Stomach (tissue), 9 donors: ENCODE data around the gene LSM11. TPM values are rescaled to one million over a fixed set of nuclear protein-coding genes. Genes with fewer than 3 reads are reported as not detected.

Experiments used
- DNase-seq, 2 donors: peaks; one replicate each; pipeline versions ENCODE4 v3.0.0 to v3.0.0-alpha.2; 2013 to 2019
- H3K27ac ChIP-seq, 5 donors: fragments of 200-600 bp in 4 of 5; sonication (generic) in 4 of 5; one replicate each; pipeline ENCODE4 v1.5.1; 2013 to 2019; ENCODE audit warnings: mild to moderate bottlenecking in 1 of 5, moderate library complexity in 1 of 5
- H3K27me3 ChIP-seq, 3 donors: fragments of 200-600 bp; sonication (generic); one replicate each; pipeline ENCODE4 v1.5.1; 2017 to 2019; ENCODE audit warnings: mixed run types in 1 of 3
- H3K36me3 ChIP-seq, 4 donors: fragments of 200-600 bp; sonication (generic); 1 replicate in 3 of 4; 2 replicates in 1 of 4; pipeline ENCODE4 v1.5.1; 2016 to 2019
- H3K4me1 ChIP-seq, 4 donors: fragments of 200-600 bp; sonication (generic); one replicate each; pipeline ENCODE4 v1.5.1; 2016 to 2019
- H3K4me3 ChIP-seq, 4 donors: fragments of 200-600 bp; sonication (generic) in 3 of 4; one replicate each; pipeline ENCODE4 v1.5.1; 2016 to 2019; ENCODE audit warnings: mild to moderate bottlenecking in 1 of 4
- H3K9me3 ChIP-seq, 4 donors: fragments of 200-600 bp; sonication (generic); one replicate each; pipeline ENCODE4 v1.5.1; 2016 to 2019
- EP300 ChIP-seq: sonication (generic); formaldehyde crosslinking; IDR thresholded peaks from one replicate; pipeline ENCODE4 v1.6.1; 2017; ENCODE audit warnings: antibody characterized with exemption
- POLR2A ChIP-seq, 4 donors: fragments of 450-650 bp; IDR thresholded peaks; one replicate each; pipeline ENCODE4 v1.6.1; 2016; ENCODE audit warnings: antibody characterized with exemption in 4 of 4, control low read depth in 2 of 4, mild to moderate bottlenecking in 1 of 4, moderate library complexity in 1 of 4
- POLR2AphosphoS5 ChIP-seq, 3 donors: sonication (generic); formaldehyde crosslinking; IDR thresholded peaks; one replicate each; pipeline ENCODE4 v1.6.1; 2016; ENCODE audit warnings: antibody characterized with exemption in 3 of 3
- WGBS, 5 donors: extraction: QIAGEN DNeasy Blood & Tissue Kit in 3 of 5; methylation state at CpG; one replicate each; pipeline versions ENCODE4 v1.1.5 to v1.1.7; 2013 to 2018; 5-methylcytosine and 5-hydroxymethylcytosine counted together
- intact Hi-C: fragments of 100-400 bp; cut with DNase I; formaldehyde crosslinking; loops from one replicate; pipeline ENCODE4 v1.15.1; 2023; ENCODE audit warnings: low total_unique reads
- polyA plus RNA-seq, 3 donors: library from polyadenylated mRNA; stranded (reverse); fragments of 200-250 nt; gene quantifications; one replicate each; pipeline ENCODE4 v1.2.3, GENCODE V29; 2013
- small RNA-seq, 4 donors: library from RNA; depleted of rRNA; stranded (forward); fragments of <200 nt; gene quantifications; one replicate each; pipeline ENCODE3, GENCODE V24; 2016
- total RNA-seq, 5 donors: library from RNA; depleted of rRNA; stranded (reverse); fragments of >200 nt; gene quantifications; one replicate each; pipeline versions ENCODE4 v1.1.0 to v1.2.3, GENCODE V29; 2014 to 2016
- TF ChIP-seq, protein P1 (sequence below), 7 experiments: fragments of 450-650 bp in 4 of 7; fragments of 200-600 bp in 3 of 7; sonication (generic) in 3 of 7; IDR thresholded peaks; one replicate each; pipeline ENCODE4 v1.5.1; 2016 to 2019; ENCODE audit warnings: antibody characterized with exemption in 7 of 7, control low read depth in 2 of 7, mild to moderate bottlenecking in 1 of 7
- donor health status: healthy with polysubstance abuse.
- donor health status: Bipolar disorder and iron deficiency.
- donor health status: healthy.

The LSM11 gene
- total and polyA plus RNA-seq, 8 donors: 0.46 to 10.3 (median 1.6) TPM

DNA sequence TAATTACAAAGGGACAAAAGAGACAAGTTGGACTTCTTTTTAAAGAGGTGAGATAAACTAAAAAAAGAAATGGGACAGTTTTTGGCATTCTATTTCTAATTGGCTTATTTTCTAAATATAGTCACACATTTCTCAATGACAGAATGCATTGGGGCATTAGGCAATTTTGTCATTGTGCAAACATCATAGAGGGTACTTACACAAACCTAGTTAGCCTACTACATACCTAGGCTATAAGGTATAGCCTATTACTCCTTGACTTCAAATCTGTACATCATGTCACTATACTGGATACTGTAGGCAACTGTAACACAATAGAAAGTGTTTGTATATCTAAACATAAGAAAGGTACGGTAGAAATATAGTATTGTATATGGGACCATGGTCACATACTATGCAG lies 56.1 kb downstream of the LSM11 start:
- Histone ChIP-seq H3K36me3 (peaks cover 25 to 72% (median 59%) of the 10 kb centered on the region in 4 donors), H3K4me3 (no peak overlapping the region), H3K27ac (no peak overlapping the region), H3K4me1 (peaks cover 0 to 7% (median 0%) of the 10 kb centered on the region in 4 donors), H3K27me3 (no peaks in the 10 kb centered on the region), H3K9me3 (no peaks in the 10 kb centered on the region)
- DNase-seq: no peak
- intact Hi-C loops: no loop called here
- TF ChIP-seq, protein P1, sequence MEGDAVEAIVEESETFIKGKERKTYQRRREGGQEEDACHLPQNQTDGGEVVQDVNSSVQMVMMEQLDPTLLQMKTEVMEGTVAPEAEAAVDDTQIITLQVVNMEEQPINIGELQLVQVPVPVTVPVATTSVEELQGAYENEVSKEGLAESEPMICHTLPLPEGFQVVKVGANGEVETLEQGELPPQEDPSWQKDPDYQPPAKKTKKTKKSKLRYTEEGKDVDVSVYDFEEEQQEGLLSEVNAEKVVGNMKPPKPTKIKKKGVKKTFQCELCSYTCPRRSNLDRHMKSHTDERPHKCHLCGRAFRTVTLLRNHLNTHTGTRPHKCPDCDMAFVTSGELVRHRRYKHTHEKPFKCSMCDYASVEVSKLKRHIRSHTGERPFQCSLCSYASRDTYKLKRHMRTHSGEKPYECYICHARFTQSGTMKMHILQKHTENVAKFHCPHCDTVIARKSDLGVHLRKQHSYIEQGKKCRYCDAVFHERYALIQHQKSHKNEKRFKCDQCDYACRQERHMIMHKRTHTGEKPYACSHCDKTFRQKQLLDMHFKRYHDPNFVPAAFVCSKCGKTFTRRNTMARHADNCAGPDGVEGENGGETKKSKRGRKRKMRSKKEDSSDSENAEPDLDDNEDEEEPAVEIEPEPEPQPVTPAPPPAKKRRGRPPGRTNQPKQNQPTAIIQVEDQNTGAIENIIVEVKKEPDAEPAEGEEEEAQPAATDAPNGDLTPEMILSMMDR (IDR thresholded peaks at IDR 0.05): no peak
- TF ChIP-seq POLR2AphosphoS5 (IDR thresholded peaks at IDR 0.05): no peak
- no peak for TF ChIP-seq POLR2A (IDR thresholded peaks at IDR 0.05)
- TF ChIP-seq EP300: no peak
- WGBS, 5 donors: 88 to 97% (median 92%) methylated on average over 1 of the region's 1 CpG

- no peaks in the 10 kb centered on the region for H3K27me3 ChIP-seq
- H3K27ac ChIP-seq: no peak overlapping the region
- H3K36me3 ChIP-seq: peaks cover 30 to 72% (median 60%) of the 10 kb centered on the region in 4 donors
- WGBS, 5 donors: 63 to 76% (median 74%) methylated on average over 1 of the region's 1 CpG
- H3K4me3 ChIP-seq: no peak overlapping the region
- H3K4me1 ChIP-seq: peaks cover 0 to 7% (median 0%) of the 10 kb centered on the region in 4 donors
- TF ChIP-seq POLR2A (IDR thresholded peaks at IDR 0.05) (no peak), EP300 (no peak), POLR2AphosphoS5 (IDR thresholded peaks at IDR 0.05) (no peak)
- TF ChIP-seq, protein P1 (IDR thresholded peaks at IDR 0.05): no peak
- intact Hi-C loops: no loop called here
- H3K9me3 ChIP-seq: no peaks in the 10 kb centered on the region
- no peak for DNase-seq
Observed at GRCh38 chr5:157800137-157800536, 56.6 kb downstream of the LSM11 start.

- Histone ChIP-seq H3K4me3 (no peak overlapping the region), H3K4me1 (peaks cover 0 to 7% (median 0%) of the 10 kb centered on the region in 4 donors), H3K9me3 (no peaks in the 10 kb centered on the region), H3K36me3 (peaks cover 39 to 68% (median 62%) of the 10 kb centered on the region in 4 donors), H3K27ac (no peak overlapping the region), H3K27me3 (no peaks in the 10 kb centered on the region)
- TF ChIP-seq POLR2A (IDR thresholded peaks at IDR 0.05) (no peak), POLR2AphosphoS5 (IDR thresholded peaks at IDR 0.05) (no peak), EP300 (no peak)
- TF ChIP-seq, protein P1 (IDR thresholded peaks at IDR 0.05): no peak
- DNase-seq: no peak
- intact Hi-C loops: no loop called here
- 89 to 94% (median 91%) methylated on average over 6 of the region's 6 CpGs for WGBS, 5 donors
Observed at GRCh38 chr5:157802736-157803135, 59.2 kb downstream of the LSM11 start.

DNA sequence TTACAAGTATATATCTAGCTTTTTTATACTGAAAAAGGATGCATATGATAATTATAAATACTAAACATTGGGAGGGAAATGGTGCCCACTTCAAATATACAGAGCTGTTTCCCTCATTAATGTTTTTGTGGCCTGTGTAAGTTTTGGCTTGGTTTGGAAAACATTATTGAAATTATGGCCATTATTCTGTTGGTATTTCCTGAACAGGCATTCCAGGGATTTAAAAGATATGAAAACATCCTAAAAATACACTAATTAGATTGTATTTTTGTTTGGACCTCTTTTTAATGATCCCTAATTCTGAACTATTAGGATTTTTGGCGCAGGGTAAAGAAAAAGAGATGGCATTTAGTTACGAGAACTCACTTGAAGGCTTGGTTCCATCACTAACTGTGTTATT lies 64.5 kb downstream of the LSM11 start:
- intact Hi-C loops: no loop called here

More for the DNA sequence above, 64.5 kb downstream of the LSM11 start:
- DNase-seq: no peak
- no peak overlapping the region for H3K27ac ChIP-seq
- peaks cover 0 to 14% (median 0%) of the 10 kb centered on the region in 4 donors for H3K4me1 ChIP-seq
- peaks cover 24 to 96% (median 81%) of the 10 kb centered on the region in 4 donors for H3K36me3 ChIP-seq
- WGBS, 5 donors: 69 to 95% (median 89%) methylated on average over 2 of the region's 2 CpGs
- no peak for TF ChIP-seq EP300
- TF ChIP-seq POLR2AphosphoS5 (IDR thresholded peaks at IDR 0.05): no peak
- no peak for TF ChIP-seq POLR2A (IDR thresholded peaks at IDR 0.05)
- TF ChIP-seq, protein P1 (IDR thresholded peaks at IDR 0.05): no peak
- H3K9me3 ChIP-seq: no peaks in the 10 kb centered on the region
- H3K4me3 ChIP-seq: no peak overlapping the region
- no peaks in the 10 kb centered on the region for H3K27me3 ChIP-seq

Small RNAs within 50 kb of the gene (small RNA-seq; reads per million reads assigned to genes)
- gene AC026407.1 (0 reads per million in 4 donors), gene RNU6-260P (0 reads per million in 4 donors)

Other genes with a start within 250 kb of the LSM11 start
- gene ADAM19, start 167.9 kb upstream of the LSM11 start, total RNA-seq: 10 to 100 TPM in 3 of 5 donors, 1 to 10 TPM in 2; 1.2 to 42.8 (median 13.3) TPM
- gene ADAM19, start 167.9 kb upstream of the LSM11 start, polyA plus RNA-seq: 1 to 10 TPM; 3.3 to 4.1 (median 3.4) TPM
- under 1 TPM in 1 of 5 donors, not detected in 4; 0.29 TPM for gene SOX30, start 91.3 kb upstream of the LSM11 start, total RNA-seq
- gene SOX30, start 91.3 kb upstream of the LSM11 start, polyA plus RNA-seq: under 1 TPM in 1 of 3 donors, not detected in 2; 0.08 TPM
- gene C5orf52, start 72.2 kb upstream of the LSM11 start, total RNA-seq: not detected
- not detected for gene C5orf52, start 72.2 kb upstream of the LSM11 start, polyA plus RNA-seq
- 10 to 100 TPM in 4 of 5 donors, 1 to 10 TPM in 1; 2.9 to 29.6 (median 18.7) TPM for gene THG1L, start 12.3 kb upstream of the LSM11 start, total RNA-seq
- gene THG1L, start 12.3 kb upstream of the LSM11 start, polyA plus RNA-seq: 10 to 100 TPM; 10.2 to 20.4 (median 12.8) TPM
- 100 to 1,000 TPM in 3 of 5 donors, 10 to 100 TPM in 2; 74.5 to 196 (median 100) TPM for gene CLINT1, start 115.4 kb downstream of the LSM11 start, total RNA-seq
- gene CLINT1, start 115.4 kb downstream of the LSM11 start, polyA plus RNA-seq: 10 to 100 TPM; 24.7 to 53.0 (median 42.3) TPM